GM19351 (cell line): ENCODE results near the gene GRIP2.

Source experiments
- ATAC-seq: cut with Tn5 transposase; IDR thresholded peaks from one replicate; pipeline ENCODE4 v1.9.1; 2021; ENCODE audit warnings: mild to moderate bottlenecking, moderate library complexity; ENCODE audit not compliant: unreplicated experiment

The GRIP2 gene

GRCh38 chr3:14471690-14472089 is 68.5 kb downstream of the GRIP2 start:
- ATAC-seq, result no peak

GRCh38 chr3:14471016-14471415 is 69.1 kb downstream of the GRIP2 start:
- ATAC-seq, result no peak

GRCh38 chr3:14470461-14470860 is 69.7 kb downstream of the GRIP2 start:
- ATAC-seq, result no peak

DNA sequence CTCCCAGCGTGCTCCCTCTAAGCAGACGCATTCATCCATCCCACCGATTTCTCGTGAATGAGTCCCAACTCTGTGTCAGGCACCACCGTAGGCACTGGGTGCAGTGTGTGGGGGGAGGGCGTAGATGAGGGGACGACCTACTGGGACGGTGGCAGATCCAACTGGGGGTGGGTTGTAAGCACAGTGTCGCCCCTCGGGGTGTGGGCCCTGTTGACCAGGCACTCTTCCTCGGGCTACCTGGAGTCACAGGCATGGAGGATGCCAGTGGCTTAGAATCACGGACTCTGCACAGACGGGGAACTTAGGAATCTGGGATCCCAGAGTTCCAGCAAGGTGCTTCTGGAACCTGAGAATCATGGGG is 71.5 kb downstream of the GRIP2 start:
- no peak for ATAC-seq

- no peak for ATAC-seq
Observed at GRCh38 chr3:14467814-14468620, 72.1 kb downstream of the GRIP2 start.

DNA sequence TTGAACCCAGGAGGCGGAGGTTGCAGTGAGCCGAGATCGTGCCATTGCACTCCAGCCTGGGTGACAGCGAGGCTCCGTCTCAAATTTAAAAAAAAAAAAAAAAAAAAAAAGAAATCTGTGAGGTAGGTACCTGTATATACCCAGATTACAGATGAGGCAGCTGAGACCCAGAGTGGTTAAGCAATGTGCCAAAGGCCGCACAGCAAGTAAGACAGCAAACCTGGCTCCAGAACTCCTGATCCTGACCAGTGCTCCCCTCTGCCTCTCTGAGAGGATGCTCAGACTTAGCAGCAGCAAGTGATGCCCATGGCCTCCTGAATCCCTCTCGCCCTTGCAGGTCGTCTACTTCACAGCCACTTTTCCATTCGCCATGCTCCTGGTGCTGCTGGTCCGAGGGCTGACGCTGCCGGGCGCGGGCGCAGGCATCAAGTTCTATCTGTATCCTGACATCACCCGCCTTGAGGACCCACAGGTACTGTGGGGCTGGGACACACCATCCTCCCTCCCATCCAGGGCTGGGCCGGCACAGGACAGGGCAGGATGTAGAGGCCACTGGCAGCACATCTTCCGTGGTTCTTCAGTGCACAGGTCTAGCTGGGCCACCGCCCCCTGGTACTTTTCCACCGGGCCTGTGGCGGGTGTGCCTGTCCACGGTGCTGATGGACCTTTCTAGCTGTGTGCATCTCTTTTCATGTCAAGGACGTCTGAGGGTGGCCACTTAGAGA is 73.8 kb downstream of the GRIP2 start:
- no peak for ATAC-seq

DNA sequence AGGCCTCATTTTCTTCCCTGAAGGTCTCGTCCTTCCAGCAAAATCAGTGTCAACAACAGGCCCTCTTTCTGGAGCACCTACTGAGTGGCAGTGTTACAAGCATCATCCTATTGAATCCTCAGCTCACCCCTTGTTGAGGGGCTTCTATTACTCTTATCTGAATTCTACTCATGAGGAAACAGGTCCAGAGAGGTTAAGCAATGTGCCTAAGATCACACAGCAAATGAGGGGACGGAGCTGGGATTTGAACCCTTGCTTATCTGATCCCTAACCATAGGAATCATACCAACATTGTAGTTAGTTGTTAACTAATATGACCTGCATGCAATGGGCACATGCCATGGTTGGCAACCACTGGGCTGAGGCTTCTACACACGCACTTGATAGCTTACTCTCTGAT is 74.7 kb downstream of the GRIP2 start:
- ATAC-seq, result no peak

DNA sequence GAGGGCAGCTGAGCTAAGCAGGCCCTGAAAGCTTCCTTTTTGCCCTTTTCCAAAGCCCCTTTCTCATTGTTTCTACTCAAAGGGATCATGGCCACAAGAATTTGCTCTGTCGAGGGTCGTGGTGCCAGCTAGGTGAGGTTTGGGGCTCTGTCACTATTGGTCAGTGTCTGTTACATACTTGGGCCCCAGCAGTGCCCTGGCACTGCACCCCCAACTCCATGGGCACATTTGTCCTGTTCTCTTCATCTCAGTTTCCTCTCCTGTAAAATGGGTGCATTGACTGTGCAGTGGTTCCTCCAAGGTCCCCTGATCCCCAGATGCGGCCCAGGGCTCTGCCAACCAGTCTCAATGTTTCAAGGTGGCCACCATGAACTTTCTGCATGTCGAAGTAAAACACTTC is 75.6 kb downstream of the GRIP2 start:
- no peak for ATAC-seq

GRCh38 chr3:14464141-14464465 is 76.0 kb downstream of the GRIP2 start:
- no peak for ATAC-seq

GRCh38 chr3:14463330-14464140 is 76.6 kb downstream of the GRIP2 start:
- ATAC-seq, result no peak

- ATAC-seq, result no peak
Observed at GRCh38 chr3:14462738-14463137, 77.4 kb downstream of the GRIP2 start.

GRCh38 chr3:14461748-14462324 is 78.3 kb downstream of the GRIP2 start:
- ATAC-seq, result no peak

DNA sequence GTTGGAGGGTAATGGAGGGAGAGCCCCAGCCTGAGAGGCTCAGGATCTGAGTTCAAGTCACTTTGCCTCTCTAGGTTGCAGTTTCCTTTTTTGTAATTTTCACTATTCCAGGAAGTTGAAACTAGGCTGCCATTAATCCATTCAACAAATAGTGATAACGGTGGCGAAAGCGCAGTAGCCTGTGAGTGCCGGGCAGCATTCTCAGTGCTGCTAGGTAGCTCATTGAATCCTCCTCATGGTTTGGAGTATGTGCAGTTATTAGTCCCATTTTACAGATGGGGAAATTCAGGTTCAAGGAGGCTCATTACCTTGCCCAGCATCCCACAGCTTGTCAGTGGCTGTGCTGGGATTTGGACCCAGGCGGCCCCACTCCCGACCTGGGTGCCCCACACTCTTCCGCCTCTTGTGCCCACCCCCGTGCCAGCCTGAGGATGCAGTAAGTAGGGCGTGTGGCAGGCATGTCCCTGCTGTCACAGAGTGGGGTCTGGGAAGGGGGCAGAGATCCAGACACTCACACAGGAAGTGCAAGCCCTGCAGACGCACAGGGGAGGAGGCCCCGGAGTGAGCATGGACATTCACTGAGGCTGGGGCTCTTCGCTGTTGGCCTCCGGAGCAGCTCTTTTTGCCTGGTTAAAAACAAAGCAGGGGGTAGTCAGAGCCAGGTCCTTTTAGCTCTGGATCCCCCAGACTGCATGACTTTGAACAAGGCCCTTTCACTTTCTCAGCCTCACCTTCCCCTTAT is 79.0 kb downstream of the GRIP2 start:
- ATAC-seq, result no peak

DNA sequence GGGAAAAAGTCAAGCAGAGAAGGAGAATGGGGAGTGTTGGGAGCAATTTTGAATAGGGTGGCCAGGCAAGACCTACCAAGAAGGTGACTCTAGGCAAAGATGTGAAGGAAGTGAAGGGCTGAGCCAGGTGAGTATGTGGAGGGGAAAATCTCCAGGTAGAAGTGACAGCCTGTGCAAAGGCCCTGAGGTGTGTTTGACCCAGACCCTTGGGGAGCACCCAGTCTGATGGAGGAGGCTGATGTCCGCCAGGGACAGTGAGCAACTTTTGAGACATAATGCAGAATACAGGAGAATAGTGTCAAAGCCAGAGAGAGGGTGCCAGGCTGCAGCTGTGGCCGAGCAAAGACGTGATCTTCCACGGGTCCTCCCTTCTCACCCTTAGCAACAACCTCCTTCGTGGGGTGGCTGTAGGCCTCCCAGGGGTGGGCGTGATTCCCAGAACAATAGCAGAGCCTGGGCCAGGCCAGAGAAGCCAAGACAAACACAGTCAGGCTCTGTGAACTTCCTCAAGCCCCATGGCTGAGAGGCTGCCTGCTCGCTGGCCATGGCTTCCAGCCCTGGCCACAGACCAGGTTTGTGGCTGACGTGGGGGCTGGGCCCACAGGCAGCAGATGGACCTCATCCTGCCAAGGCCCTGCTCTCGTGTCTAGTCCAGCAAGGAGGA is 79.7 kb downstream of the GRIP2 start:
- ATAC-seq, result no peak

DNA sequence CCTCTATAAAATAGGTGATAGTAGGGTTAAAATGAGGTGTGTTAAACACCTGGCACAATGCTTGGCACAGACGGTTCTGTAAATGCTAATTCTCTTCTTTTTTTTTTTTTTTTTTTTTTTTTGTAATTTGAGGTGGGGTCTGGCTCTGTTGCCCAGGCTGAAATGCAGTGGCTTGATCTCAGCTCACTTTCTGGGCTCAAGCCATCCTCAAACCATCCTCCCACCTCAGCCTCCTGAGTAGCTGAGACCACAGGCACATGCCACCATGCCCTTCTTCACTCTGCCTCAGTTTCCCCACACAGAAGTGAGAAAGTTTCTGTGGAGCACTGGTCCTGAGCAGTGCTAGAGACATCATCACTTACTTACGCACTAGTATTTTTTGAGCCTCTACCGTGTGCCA is 80.4 kb downstream of the GRIP2 start:
- ATAC-seq, result no peak

- ATAC-seq, result no peak
Observed at GRCh38 chr3:14459384-14459783, 80.8 kb downstream of the GRIP2 start.

- ATAC-seq, result no peak
Observed at GRCh38 chr3:14458434-14459275, 81.5 kb downstream of the GRIP2 start.

DNA sequence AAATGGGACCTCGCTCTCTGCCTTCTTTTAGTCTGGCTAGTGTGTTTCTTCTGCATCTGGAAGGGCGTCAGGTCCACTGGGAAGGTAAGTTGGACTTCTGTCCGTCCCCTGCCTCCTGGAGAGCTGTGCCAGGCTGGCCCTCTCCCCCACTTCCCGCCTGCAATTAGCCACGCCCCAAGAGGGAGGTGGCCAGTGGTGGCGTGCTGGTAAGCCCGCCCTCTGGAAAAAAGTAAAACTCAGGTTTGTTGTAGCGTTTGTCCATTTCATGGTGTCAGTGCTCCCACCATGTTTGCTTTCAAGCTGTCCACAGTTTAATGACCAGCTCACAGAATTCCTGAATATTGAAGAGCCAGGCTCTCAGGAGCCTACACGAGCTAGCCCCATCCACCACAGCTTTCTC is 82.1 kb downstream of the GRIP2 start:
- ATAC-seq, result no peak

DNA sequence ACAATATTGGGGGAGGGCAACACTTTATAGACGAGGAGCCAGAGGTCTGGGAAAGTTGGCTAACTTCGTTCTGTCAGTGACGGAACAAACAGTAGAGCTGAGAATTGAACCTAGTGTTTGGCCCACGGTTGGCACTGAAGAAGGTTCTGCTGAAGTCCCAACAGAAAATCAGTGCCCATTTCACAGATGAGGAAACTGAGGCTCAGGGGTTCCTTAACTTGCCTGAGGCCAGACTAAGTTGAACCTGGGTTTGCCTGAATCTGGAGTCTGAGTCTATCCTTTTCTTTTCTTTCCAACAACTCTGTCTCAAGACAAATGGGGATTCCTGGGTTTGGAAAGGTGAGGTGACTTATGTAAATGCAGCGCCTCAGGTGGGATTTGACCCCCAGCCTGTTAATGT is 82.7 kb downstream of the GRIP2 start:
- ATAC-seq, result no peak
